OCI-M1 (cell line): ENCODE data around the gene NAA25.
"Not testable (repeated sequence)": the region's sequence is repeated elsewhere in the genome, so short reads cannot be mapped to it uniquely, and the experiment has no call there.

Experiments
- DNase-seq: peaks from one replicate; lab custom pipeline; 2025; lab: John Stamatoyannopoulos, UW

NAA25 gene

GRCh38 chr12:112116232-112117060 is 7.9 kb upstream of the NAA25 start:
- DNase-seq = peak; percentile 98

- peak; percentile 17 for DNase-seq
Measured at GRCh38 chr12:112115259-112116045, 6.9 kb upstream of the NAA25 start.

- DNase-seq = no peak
Measured at GRCh38 chr12:112112409-112113133, 4.0 kb upstream of the NAA25 start.

GRCh38 chr12:112111931-112112330 is 3.3 kb upstream of the NAA25 start:
- peak; percentile 32 for DNase-seq

DNA sequence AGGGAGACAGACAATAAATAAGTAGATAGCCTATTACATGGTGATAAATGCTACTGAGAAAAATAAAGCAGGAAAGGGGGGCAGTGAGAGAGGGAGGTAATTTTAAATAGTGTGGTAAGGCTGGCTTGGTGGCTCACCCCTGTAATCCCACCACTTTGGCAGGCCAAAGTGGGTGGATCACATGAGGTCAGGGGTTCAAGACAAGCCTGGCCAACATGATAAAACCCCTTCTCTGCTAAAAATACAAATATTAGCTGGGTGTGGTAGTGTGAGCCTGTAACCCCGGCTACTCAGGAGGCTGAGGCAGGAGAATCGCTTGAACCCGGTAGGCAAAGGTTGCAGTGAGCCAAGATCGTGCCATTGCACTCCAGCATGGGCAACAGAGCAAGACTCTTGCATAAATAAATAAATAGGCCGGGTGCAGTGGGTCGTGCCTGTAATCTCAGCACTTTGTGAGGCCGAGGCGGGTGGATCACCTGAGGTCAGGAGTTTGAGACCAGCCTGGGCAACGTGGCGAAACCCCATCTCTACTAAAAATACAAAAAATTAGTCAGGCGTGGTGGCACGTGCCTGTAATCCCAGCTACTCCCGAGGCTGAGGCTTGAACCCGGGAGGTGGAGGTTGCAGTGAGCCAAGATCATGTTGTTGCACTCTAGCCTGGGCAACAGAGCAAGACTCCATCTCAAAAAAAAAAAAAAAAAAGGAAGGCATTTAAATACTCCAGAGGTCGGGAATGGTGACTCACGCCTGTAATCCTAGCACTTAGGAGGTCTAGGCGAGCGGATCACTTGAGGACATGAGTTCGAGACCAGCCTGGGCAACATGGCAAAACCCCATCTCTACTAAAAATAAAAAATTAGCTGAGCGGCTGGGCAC is 2.4 kb upstream of the NAA25 start:
- DNase-seq = not testable (repeated sequence)

GRCh38 chr12:112107306-112108201 is 1.0 kb downstream of the NAA25 start:
- DNase-seq = peak; percentile 74

- no peak for DNase-seq
Measured at GRCh38 chr12:112105891-112106290, 2.7 kb downstream of the NAA25 start.

DNA sequence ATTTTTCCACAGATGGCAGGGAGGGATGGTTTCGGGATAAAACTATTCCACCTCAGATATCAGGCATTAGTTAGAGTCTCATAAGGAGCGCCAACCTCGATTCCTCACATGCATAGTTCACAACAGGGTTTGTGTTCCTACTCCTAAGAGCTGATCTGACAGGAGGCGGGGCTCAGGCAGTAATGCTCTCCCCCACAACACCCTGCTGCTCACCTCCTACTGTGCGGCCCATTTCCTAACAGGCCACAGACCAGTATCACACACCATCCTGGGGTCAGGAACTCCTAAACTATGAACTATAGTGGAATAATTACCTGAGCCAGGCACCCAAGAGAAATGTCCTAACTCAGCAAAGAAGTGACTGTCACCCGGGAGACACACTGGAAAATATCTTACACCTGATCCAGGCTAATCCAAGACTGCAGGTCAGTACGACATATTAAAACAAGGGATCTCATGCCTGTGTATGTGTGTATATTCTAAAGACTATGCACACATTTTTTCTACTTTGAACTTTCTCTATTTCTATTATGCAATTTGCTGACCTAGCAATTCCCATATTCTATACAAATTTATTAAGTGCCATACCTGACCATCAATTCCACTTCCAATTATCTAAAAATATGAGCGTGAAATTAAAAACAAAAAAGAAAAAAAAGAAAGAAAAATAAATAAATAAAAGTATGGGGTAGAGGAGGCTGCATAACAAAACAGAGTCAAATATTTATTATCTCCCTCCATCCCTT is 4.7 kb downstream of the NAA25 start:
- DNase-seq = no peak

DNA sequence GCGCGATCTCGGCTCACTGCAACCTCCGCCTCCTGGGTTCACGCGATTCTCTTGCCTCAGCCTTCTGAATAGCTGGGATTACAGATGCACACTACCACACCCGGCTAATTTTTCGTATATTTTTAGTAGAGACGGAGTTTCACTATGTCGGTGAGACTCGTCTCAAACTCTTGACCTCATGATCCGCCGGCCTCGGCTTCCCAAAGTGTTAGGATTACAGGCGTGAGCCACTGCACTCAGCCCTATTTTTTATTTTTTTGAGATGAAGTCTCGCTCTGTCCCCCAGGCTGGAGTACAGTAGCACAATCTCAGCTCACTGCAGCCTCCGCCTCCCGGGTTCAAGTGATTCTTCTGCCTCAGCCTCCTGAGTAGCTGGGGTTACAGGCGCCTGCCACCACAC is 5.8 kb downstream of the NAA25 start:
- not testable (repeated sequence) for DNase-seq

DNA sequence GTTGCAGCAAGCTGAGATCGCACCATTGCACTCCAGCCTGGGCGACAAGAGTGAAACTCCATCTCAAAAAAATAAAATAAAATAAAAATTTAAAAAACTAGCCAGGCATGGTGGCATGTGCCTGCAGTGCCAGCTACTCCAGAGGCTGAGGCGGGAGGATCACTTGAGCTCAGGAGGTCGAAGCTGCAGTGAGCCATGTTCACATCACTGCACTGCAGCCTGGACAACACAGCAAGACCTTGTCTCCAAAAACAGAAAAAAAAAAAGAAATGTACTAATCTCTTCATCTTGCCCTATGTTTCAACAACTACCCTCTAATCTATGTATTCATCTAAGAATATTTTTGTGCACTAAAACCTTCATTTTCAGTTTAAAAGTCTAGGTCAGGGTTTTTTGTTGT is 6.5 kb downstream of the NAA25 start:
- no peak for DNase-seq

- DNase-seq = not testable (repeated sequence)
Measured at GRCh38 chr12:112100500-112100899, 8.1 kb downstream of the NAA25 start.

- DNase-seq = no peak
Measured at GRCh38 chr12:112097641-112098040, 10.9 kb downstream of the NAA25 start.

GRCh38 chr12:112096667-112097066 is 11.9 kb downstream of the NAA25 start:
- DNase-seq = peak; percentile 44

- DNase-seq = peak; percentile 73
Measured at GRCh38 chr12:112096070-112096469, 12.5 kb downstream of the NAA25 start.

GRCh38 chr12:112091563-112091962 is 17.0 kb downstream of the NAA25 start:
- no peak for DNase-seq

DNA sequence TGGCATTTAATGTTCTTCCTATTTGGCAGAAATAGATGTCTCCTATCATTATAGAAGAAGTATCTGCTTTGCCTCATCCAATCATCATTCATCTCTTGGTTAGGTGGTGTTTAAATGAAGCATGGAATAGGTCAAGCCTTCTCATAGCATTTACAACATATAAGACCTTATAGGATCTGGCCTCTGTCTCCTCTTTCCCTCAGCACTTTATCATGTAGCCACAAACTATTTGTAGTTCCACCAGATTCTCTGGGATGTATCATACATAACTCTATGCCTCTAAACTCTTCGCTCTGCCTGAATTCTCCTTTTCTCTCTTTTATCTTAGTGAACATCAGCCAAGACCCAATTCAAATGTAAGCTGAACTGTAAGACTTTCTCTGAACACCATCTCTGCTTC is 20.7 kb downstream of the NAA25 start:
- no peak for DNase-seq

DNA sequence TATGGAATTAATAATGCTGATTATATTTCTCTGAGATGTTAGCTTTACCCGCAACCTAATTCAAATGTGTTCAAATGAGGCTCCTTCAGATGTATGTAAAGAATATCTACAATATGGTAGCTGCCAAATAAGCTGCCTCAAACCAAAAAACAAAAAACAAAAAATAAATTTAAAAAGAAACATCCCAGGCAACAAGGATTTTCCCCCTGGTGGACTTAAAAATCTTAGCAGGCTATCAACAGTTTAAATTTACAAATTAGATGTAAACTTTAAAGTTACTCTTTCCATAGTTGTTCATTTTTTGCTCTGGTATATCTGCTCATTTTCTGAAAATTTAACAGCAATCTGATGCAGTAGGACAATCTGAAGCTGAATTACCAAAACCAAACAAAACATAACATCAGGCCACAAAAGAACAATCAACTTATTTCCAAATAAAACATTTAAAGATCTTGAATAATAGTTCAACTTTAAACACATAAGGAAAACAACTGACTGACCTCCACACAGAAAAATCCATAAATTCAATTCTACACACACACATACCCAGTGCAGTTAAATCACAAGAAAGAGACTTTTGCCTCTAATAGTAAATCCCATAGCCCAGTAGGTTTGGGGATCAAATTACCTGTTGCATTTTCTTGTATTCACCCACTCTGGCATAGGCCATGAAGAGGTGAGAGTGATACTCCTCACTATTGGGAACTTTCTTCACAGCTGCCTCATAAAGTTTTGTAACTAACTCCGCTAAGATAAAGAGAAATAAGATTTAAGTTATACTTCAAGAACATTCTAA is 21.3 kb downstream of the NAA25 start:
- DNase-seq = no peak

DNA sequence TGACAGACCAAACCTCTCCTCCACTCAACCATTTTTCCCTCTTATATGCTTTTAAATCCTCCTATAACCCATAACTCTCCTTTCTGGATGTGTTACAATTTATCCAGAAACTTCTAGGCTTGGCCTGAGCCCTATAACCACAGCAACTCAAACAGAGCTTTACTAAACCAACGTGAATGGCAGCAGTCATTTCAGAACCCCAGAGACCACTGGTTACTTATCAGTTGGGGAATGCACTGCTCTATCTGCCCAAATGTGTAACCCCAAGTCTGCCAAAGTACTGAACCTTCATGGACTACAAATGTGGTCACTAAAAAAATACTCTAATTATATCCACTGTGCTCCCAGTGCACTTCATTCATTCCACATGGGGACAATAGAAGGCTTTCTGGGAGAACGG is 42.0 kb downstream of the NAA25 start:
- DNase-seq = no peak

- no peak for DNase-seq
Measured at GRCh38 chr12:112063273-112063672, 45.3 kb downstream of the NAA25 start.
